ENCODE data around the gene KRTAP10-3.

Gene KRTAP10-3

GRCh38 chr21:44527156-44527982, 31.2 kb downstream of the KRTAP10-3 start:
- DNase-seq, result no peak

GRCh38 chr21:44526096-44526997, 32.2 kb downstream of the KRTAP10-3 start:
- DNase-seq, result no peak

- DNase-seq, result no peak
Measured at GRCh38 chr21:44525391-44526095, 33.1 kb downstream of the KRTAP10-3 start.

- DNase-seq, result no peak
Measured at GRCh38 chr21:44524414-44525371, 33.9 kb downstream of the KRTAP10-3 start.

- DNase-seq, result no peak
Measured at GRCh38 chr21:44523567-44524413, 34.8 kb downstream of the KRTAP10-3 start.

GRCh38 chr21:44522753-44523204, 35.8 kb downstream of the KRTAP10-3 start:
- no peak for DNase-seq

- no peak for DNase-seq
Measured at GRCh38 chr21:44521928-44522752, 36.5 kb downstream of the KRTAP10-3 start.

- DNase-seq, result no peak
Measured at GRCh38 chr21:44521301-44521927, 37.2 kb downstream of the KRTAP10-3 start.

- DNase-seq, result no peak
Measured at GRCh38 chr21:44520326-44521300, 38.0 kb downstream of the KRTAP10-3 start.

- DNase-seq, result no peak
Measured at GRCh38 chr21:44519346-44520325, 39.0 kb downstream of the KRTAP10-3 start.

- no peak for DNase-seq
Measured at GRCh38 chr21:44518686-44519085, 39.9 kb downstream of the KRTAP10-3 start.

- DNase-seq, result no peak
Measured at GRCh38 chr21:44517175-44517899, 41.3 kb downstream of the KRTAP10-3 start.

- DNase-seq, result no peak
Measured at GRCh38 chr21:44516828-44517174, 41.8 kb downstream of the KRTAP10-3 start.

GRCh38 chr21:44516342-44516741, 42.3 kb downstream of the KRTAP10-3 start:
- no peak for DNase-seq

GRCh38 chr21:44515359-44516165, 43.0 kb downstream of the KRTAP10-3 start:
- DNase-seq, result no peak

Data from NCI-H1694 treated with DMSO at 0.1 percent for 48 hours (cell line).